CD14-positive monocyte (primary cell): ENCODE measurements around the gene DEK. TPM values are rescaled to one million over a fixed set of nuclear protein-coding genes. Genes with fewer than 3 reads are reported as not detected.

ENCODE experiments used
- DNase-seq, 3 donors: peaks; one replicate each; pipeline ENCODE4 v3.0.0-alpha.2; 2011 to 2022
- H2AFZ ChIP-seq: 2 replicates; pipeline ENCODE4 v1.6.0; 2012; ENCODE audit warnings: mild to moderate bottlenecking, low read depth, low read length, inconsistent platforms; ENCODE audit not compliant: insufficient read depth, poor library complexity, severe bottlenecking
- H3K27ac ChIP-seq, 2 donors: 1 replicate in 1 of 2; 2 replicates in 1 of 2; pipeline ENCODE4 v1.5.1; 2012 to 2013; ENCODE audit warnings: low read length in 2 of 2, control low read depth in 1 of 2, inconsistent platforms in 1 of 2, low read depth in 1 of 2, mild to moderate bottlenecking in 1 of 2
- H3K27me3 ChIP-seq, 2 donors: one replicate each; pipeline versions ENCODE4 v1.6.0 to v1.6.1; 2011 to 2013; ENCODE audit warnings: low read length in 2 of 2; ENCODE audit not compliant: control insufficient read depth in 2 of 2, insufficient read depth in 2 of 2
- H3K36me3 ChIP-seq, 2 donors: replicated peaks in 1 of 2; 1 replicate in 1 of 2; 2 replicates in 1 of 2; pipeline versions ENCODE4 v1.5.1 to v1.6.1; 2012 to 2013; ENCODE audit warnings: low read length in 2 of 2, control low read depth in 1 of 2, inconsistent platforms in 1 of 2, mild to moderate bottlenecking in 1 of 2; ENCODE audit not compliant: insufficient read depth in 2 of 2, control insufficient read depth in 1 of 2
- H3K4me1 ChIP-seq, 2 donors: 1 replicate in 1 of 2; 2 replicates in 1 of 2; pipeline versions ENCODE4 v1.5.1 to v1.6.1; 2012 to 2013; ENCODE audit warnings: low read length in 2 of 2, control low read depth in 1 of 2, inconsistent platforms in 1 of 2, mild to moderate bottlenecking in 1 of 2, moderate library complexity in 1 of 2; ENCODE audit not compliant: insufficient read depth in 2 of 2, control insufficient read depth in 1 of 2
- H3K4me2 ChIP-seq: replicated peaks from 2 replicates; pipeline ENCODE3; 2012; ENCODE audit warnings: low read length, moderate library complexity, mild to moderate bottlenecking; ENCODE audit not compliant: poor library complexity, severe bottlenecking; ENCODE audit errors: extremely low read depth
- H3K4me3 ChIP-seq, 3 experiments: fragments of 200-600 bp in 1 of 3; sonication (generic) in 1 of 3; replicated peaks in 1 of 3; 1 replicate in 2 of 3; 2 replicates in 1 of 3; pipeline ENCODE4 v1.5.1; 2011 to 2013; ENCODE audit warnings: low read length in 3 of 3, mild to moderate bottlenecking in 3 of 3, control low read depth in 2 of 3, low read depth in 2 of 3, inconsistent platforms in 1 of 3, moderate library complexity in 1 of 3
- H3K79me2 ChIP-seq: 2 replicates; pipeline ENCODE4 v1.6.0; 2012; ENCODE audit warnings: mild to moderate bottlenecking, control low read depth, inconsistent platforms, low read length, moderate library complexity; ENCODE audit not compliant: insufficient read depth
- H3K9ac ChIP-seq: 2 replicates; pipeline ENCODE4 v1.6.0; 2017; ENCODE audit warnings: low read length, mild to moderate bottlenecking; ENCODE audit not compliant: insufficient read depth, poor library complexity, severe bottlenecking
- H3K9me3 ChIP-seq, 2 donors: replicated peaks in 1 of 2; 1 replicate in 1 of 2; 2 replicates in 1 of 2; pipeline versions ENCODE4 v1.5.1 to v1.6.1; 2012 to 2013; ENCODE audit warnings: low read length in 2 of 2, control low read depth in 1 of 2; ENCODE audit not compliant: control insufficient read depth in 1 of 2, insufficient read depth in 1 of 2
- H4K20me1 ChIP-seq: 2 replicates; pipeline ENCODE4 v1.6.0; 2012; ENCODE audit warnings: mild to moderate bottlenecking, low read length, control low read depth, moderate library complexity; ENCODE audit not compliant: insufficient read depth
- H3K27ac Mint-ChIP-seq, 7 donors: one replicate each; pipeline ENCODE4 v1.8.0; 2020; ENCODE audit warnings: mild to moderate bottlenecking in 7 of 7, mixed read lengths in 7 of 7, moderate library complexity in 6 of 7, inconsistent platforms in 2 of 7
- H3K27me3 Mint-ChIP-seq, 3 donors: one replicate each; pipeline ENCODE4 v1.8.0; 2021 to 2022; ENCODE audit warnings: low read depth in 3 of 3, mild to moderate bottlenecking in 3 of 3, mixed read lengths in 3 of 3, moderate library complexity in 3 of 3, inconsistent platforms in 1 of 3
- H3K36me3 Mint-ChIP-seq, 2 donors: one replicate each; pipeline ENCODE4 v1.8.0; 2020; ENCODE audit warnings: mixed read lengths in 2 of 2, inconsistent platforms in 1 of 2, mild to moderate bottlenecking in 1 of 2
- H3K4me1 Mint-ChIP-seq: one replicate; pipeline ENCODE4 v1.8.0; 2020; ENCODE audit warnings: mild to moderate bottlenecking, mixed read lengths
- H3K4me3 Mint-ChIP-seq, 2 donors: one replicate each; pipeline ENCODE4 v1.8.0; 2020; ENCODE audit warnings: mild to moderate bottlenecking in 2 of 2, mixed read lengths in 2 of 2, moderate library complexity in 1 of 2
- H3K9me3 Mint-ChIP-seq, 7 donors: one replicate each; pipeline ENCODE4 v1.8.0; 2020 to 2022; ENCODE audit warnings: mixed read lengths in 7 of 7, mild to moderate bottlenecking in 6 of 7, moderate library complexity in 6 of 7, inconsistent platforms in 2 of 7
- WGBS: methylation state at CpG from one replicate; pipeline ENCODE4 v1.1.5; 2013; ENCODE audit warnings: missing lambda C conversion rate; ENCODE audit not compliant: insufficient coverage; 5-methylcytosine and 5-hydroxymethylcytosine counted together
- intact Hi-C, 2 donors: fragments of 100-400 bp; cut with micrococcal nuclease; formaldehyde crosslinking; loops; one replicate each; pipeline versions ENCODE4 v1.15.0 to v1.15.1; 2023
- polyA plus RNA-seq, 3 donors: library from polyadenylated mRNA; depleted of rRNA in 1 of 3; unstranded in 2 of 3; stranded (reverse) in 1 of 3; fragments of 300-500 nt in 2 of 3; fragments of >200 nt in 1 of 3; fragmentation: Illumina TruSeq in 2 of 3; gene quantifications; 1 replicate in 2 of 3; 2 replicates in 1 of 3; pipeline ENCODE4 v1.2.3, GENCODE V29; 2012 to 2021
- TF ChIP-seq, protein P1 (sequence below): fragments of 200-600 bp; IDR thresholded peaks from one replicate; pipeline ENCODE4 v1.8.0; 2022; ENCODE audit warnings: antibody characterized with exemption, mild to moderate bottlenecking

DEK gene
- polyA plus RNA-seq, 3 donors: 32.3 to 63.9 (median 56.5) TPM

DNA sequence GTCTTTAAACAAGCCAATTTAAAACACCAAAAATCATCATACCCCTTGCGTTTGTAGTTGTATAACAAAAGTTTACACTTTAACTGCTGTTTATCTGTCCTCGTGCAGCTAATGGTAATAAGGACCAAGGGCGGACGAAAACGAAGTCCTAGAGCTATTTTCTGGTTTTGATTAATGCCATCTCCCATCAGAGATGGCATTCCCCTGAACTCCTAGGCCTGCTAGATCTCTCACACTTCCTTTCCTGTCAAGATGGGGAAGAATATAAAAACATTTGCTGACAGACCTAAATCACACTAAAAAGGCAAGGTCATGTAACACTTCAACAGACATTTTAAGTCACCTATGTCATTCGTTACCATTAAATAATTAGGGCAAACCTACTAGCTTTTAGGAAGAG is 9.5 kb downstream of the DEK start:
- H3K9me3 Mint-ChIP-seq: no peaks in the 10 kb centered on the region
- Histone ChIP-seq H3K4me2 (no peak overlapping the region), H3K4me1 (peaks cover 3 to 4% of the 10 kb centered on the region in 2 donors), H3K27me3 (no peaks in the 10 kb centered on the region), H3K36me3 (peaks cover 77 to 85% of the 10 kb centered on the region in 2 donors), H3K27ac (peak overlapping the region in 1 of 2 donors; percentile 38), H3K4me3 (no peak overlapping the region), H4K20me1 (peaks cover 63% of the 10 kb centered on the region), H2AFZ (no peak overlapping the region), H3K9me3 (no peaks in the 10 kb centered on the region), H3K79me2 (peaks cover 99% of the 10 kb centered on the region), H3K9ac (no peak overlapping the region)
- WGBS: no CpG with 5 or more reads among the region's 6 CpGs
- TF ChIP-seq, protein P1, sequence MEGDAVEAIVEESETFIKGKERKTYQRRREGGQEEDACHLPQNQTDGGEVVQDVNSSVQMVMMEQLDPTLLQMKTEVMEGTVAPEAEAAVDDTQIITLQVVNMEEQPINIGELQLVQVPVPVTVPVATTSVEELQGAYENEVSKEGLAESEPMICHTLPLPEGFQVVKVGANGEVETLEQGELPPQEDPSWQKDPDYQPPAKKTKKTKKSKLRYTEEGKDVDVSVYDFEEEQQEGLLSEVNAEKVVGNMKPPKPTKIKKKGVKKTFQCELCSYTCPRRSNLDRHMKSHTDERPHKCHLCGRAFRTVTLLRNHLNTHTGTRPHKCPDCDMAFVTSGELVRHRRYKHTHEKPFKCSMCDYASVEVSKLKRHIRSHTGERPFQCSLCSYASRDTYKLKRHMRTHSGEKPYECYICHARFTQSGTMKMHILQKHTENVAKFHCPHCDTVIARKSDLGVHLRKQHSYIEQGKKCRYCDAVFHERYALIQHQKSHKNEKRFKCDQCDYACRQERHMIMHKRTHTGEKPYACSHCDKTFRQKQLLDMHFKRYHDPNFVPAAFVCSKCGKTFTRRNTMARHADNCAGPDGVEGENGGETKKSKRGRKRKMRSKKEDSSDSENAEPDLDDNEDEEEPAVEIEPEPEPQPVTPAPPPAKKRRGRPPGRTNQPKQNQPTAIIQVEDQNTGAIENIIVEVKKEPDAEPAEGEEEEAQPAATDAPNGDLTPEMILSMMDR: no peak
- H3K4me3 Mint-ChIP-seq: no peak overlapping the region
- intact Hi-C loops: loop anchor here in 1 of 2 donors (10.0 kb wide), 1 partner anchor 60 kb away; no protein-coding TSS in a partner anchor
- peak overlapping the region in 3 of 7 donors; percentile 4 to 55 (median 12) for H3K27ac Mint-ChIP-seq
- DNase-seq: no peak
- peaks cover 61 to 73% of the 10 kb centered on the region in 2 donors for H3K36me3 Mint-ChIP-seq
- H3K4me1 Mint-ChIP-seq: peaks cover 4% of the 10 kb centered on the region
- H3K27me3 Mint-ChIP-seq: no peaks in the 10 kb centered on the region

GRCh38 chr6:18253635-18254034 is 10.7 kb downstream of the DEK start:
- intact Hi-C loops: loop anchor here in 1 of 2 donors (10.0 kb wide), 1 partner anchor 59 kb away; no protein-coding TSS in a partner anchor
- peak overlapping the region in 1 of 7 donors; percentile 18 for H3K27ac Mint-ChIP-seq
- Histone ChIP-seq H3K4me2 (no peak overlapping the region), H4K20me1 (peaks cover 60% of the 10 kb centered on the region), H3K4me1 (no peaks in the 10 kb centered on the region), H3K9ac (no peak overlapping the region), H3K79me2 (peaks cover 99% of the 10 kb centered on the region), H3K27ac (no peak overlapping the region), H3K36me3 (peaks cover 87 to 96% of the 10 kb centered on the region in 2 donors), H3K9me3 (no peaks in the 10 kb centered on the region), H3K27me3 (no peaks in the 10 kb centered on the region), H3K4me3 (no peak overlapping the region), H2AFZ (no peak overlapping the region)
- H3K4me1 Mint-ChIP-seq: no peaks in the 10 kb centered on the region
- TF ChIP-seq, protein P1: no peak
- no peaks in the 10 kb centered on the region for H3K9me3 Mint-ChIP-seq
- DNase-seq: no peak
- H3K36me3 Mint-ChIP-seq: peaks cover 70 to 81% of the 10 kb centered on the region in 2 donors
- 96% methylated on average over 4 of the region's 5 CpGs for WGBS
- H3K27me3 Mint-ChIP-seq: no peaks in the 10 kb centered on the region
- H3K4me3 Mint-ChIP-seq: no peak overlapping the region
